Sciatic nerve (tissue), 2 donors: Measurements from ENCODE around the gene CYP4F22. TPM values are rescaled to one million over a fixed set of nuclear protein-coding genes. Genes with fewer than 3 reads are reported as not detected.
"Not testable (repeated sequence)": the region's sequence is repeated elsewhere in the genome, so short reads cannot be mapped to it uniquely, and the experiment has no call there.

Experiments used
- ATAC-seq: fragments of 200-7000 bp; cut with Tn5 transposase; one replicate; pipeline ENCODE4 v1.9.1; 2020; ENCODE audit warnings: mild to moderate bottlenecking, moderate library complexity
- DNase-seq: peaks from one replicate; pipeline ENCODE4 v3.0.0-alpha.2; 2020; ENCODE audit warnings: low spot score
- intact Hi-C: fragments of 100-400 bp; cut with DNase I; formaldehyde crosslinking; loops from one replicate; pipeline ENCODE4 v1.14.2; 2022
- total RNA-seq: library from RNA; stranded (reverse); fragmentation: NEBNext Ultra II Directional; extraction: Animal tissue kit (Norgen Biotek cat#: 25700); gene quantifications from one replicate; pipeline ENCODE4 v1.2.1, GENCODE V29; 2021
- donor health status: DM: no; HTN: no; CAD: no.
- donor health status: DM: no; HTN: no; CAD: no.

CYP4F22 gene
- total RNA-seq, 1 donor from 2014 or later: not detected

DNA sequence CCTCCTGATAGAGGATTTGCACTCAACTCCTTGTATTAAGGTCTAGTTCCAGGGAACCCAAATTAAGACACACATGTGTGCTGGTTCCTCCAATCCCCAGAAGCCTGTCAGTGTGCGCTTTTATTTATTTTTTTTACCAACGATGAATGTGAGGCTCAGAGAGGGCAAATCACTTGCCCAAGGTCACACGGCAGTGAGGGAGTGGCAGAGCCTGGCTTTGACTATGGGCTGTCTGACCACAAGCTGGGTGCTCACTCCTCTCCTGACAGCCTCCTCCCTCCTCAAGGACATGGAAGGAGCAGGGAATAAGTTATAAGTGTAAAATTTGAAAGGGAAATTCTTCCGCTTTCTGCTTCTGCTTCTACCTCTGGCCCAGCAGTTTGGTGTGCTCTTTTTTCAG is 48.9 kb downstream of the CYP4F22 start:
- intact Hi-C loops: loop anchor here (5.0 kb wide), 2 partner anchors 380 to 465 kb away; no protein-coding TSS in a partner anchor
- no peak for ATAC-seq
- DNase-seq: no peak

DNA sequence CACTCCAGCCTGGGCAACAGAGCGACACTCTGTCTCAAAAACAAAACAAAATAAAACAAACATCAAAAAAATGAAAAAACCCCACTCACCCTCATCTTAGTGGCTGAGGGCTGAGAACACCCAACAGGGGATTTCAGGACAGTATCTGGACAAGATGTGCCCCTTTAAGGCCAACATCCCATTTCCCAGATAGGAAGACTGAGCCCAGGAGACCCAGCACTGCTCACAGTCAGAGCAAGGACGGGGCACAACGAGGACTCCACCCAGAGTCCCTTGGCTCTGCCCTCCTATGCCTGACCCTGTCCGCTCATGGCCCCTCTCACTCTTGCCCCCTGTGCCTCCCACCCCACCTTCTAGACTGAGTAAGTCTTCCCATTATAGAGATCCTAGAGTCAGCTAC is 53.8 kb downstream of the CYP4F22 start:
- DNase-seq (no peak), ATAC-seq (no peak)
- intact Hi-C loops: no loop called here

DNA sequence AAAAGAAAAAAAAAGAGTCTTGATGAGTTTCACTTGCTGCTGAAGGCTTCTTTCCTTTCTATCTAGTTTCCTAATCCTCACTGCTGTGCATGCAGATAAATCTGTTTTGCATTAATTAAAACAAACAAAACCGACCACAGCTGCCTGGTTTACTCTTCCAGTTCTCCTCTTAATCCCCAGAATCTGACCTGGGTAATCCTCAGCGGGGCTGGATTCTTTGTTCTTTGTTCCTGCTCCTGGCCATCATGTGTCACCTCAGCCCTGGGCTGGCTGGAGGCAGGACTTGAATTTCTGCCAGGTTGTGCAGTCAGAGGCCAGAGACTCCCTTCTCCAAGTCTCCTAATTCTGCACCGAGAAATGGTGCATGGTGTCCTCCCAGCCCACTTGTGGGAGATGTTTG is 54.5 kb downstream of the CYP4F22 start:
- DNase-seq: no peak
- peak; percentile 64 for ATAC-seq
- intact Hi-C loops: no loop called here

DNA sequence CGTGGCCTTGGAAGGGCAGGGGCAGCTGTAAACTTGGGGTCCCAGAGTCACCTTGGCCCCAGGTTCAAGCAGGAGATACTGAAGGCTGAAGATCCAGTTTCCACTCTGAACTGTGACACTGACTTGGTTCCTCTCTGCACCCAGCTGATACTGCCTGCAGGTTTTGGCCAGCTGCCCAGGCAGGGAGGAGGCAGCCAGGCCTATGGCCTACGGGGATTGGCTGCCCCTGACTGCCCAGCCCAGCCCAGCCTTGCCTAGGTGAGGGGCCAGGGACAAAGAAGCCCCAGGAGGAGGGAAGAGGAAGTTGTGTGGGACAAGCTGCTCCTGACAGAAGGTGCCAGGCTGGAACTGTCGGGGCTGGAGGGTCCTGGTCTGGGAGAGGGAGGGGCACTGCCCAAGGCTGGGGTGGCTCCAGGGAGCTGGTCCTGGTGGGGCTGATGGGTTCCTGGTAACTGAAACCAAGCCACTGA is 55.0 kb downstream of the CYP4F22 start:
- intact Hi-C loops: no loop called here
- DNase-seq: no peak
- ATAC-seq: peak; percentile 44

DNA sequence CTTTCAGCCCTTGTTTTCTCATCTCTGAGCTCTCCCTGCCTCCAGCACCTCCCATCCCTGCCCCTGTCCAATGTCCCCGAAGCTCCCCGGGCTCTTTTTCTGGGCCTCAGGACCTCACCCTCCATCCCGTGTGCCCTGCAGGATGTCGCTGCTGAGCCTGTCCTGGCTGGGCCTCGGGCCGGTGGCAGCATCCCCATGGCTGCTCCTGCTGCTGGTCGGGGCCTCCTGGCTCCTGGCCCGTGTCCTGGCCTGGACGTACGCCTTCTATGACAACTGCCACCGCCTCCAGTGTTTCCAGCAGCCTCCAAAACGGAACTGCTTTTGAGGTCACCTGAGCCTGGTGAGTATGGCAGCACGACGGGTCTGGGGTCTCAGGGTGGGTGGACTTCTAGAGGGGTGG is 55.6 kb downstream of the CYP4F22 start:
- no peak for DNase-seq
- intact Hi-C loops: no loop called here
- no peak for ATAC-seq

DNA sequence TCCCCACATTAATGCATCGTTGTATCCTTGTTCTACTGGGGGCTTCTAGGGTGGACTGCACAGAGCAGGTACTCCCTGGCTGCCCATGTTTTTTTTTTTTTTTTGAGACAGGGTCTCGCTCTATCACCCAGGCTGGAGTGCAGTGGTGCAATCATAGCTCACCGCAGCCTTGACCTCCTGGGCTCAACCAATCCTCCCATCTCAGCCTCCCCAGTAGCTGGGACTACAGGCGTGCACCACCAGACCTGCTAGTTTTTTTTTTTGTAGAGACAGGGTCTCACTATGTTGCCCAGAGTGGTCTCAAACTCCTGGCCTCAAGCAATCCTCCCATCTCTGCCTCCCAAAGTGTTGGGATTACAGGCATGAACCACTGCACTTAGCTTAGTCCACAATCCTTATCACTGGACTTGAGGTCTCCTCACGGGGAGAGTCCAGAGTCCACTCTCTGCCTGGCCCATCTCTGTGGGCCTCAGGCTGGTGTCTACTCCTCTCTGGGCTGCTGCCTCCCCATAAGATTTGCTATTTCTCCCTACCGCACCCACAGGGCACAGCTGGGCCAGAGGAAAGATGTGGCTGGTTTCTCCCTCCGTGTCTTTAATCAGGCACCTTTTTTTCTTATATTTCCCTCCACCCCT is 56.3 kb downstream of the CYP4F22 start:
- DNase-seq (no peak), ATAC-seq (no peak)
- intact Hi-C loops: no loop called here

DNA sequence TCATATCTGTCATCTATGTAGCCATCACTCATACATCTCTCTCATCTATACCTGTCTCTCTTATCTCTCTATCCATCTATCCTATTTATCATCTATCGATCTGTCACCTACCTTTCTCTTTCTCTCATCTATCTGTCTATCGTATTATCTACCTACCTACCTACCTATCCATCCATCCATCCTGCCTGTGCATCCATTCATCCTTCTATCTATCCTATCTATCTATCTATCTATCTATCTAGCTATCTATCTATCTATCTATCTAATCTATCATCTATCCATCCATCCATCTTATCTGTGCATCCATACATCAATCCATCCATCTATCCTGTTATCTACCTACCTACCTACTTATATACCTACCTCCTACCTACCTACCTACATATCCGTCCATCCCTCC is 62.1 kb downstream of the CYP4F22 start:
- intact Hi-C loops: no loop called here
- no peak for ATAC-seq

DNA sequence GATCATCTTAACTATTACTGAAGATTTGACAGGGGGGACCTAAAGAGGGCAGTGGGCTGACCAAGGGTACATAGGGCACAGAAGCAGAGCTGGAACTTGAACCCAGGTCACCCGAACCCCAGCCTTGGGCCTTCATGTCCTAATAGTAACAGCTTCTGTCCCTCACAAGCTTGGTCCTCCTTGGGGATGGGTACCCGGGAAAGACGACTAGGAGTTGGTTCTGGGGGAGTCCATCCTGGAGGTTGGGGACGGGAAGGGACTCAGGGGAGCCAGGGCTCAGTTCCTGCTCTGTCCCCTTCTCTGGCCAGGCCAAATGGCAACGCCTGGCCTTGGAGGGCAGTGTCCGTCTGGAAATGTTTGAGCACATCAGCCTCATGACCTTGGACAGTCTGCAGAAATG is 67.1 kb downstream of the CYP4F22 start:
- DNase-seq (peak; percentile 15), ATAC-seq (no peak)
- intact Hi-C loops: no loop called here

More for the DNA sequence above, 62.1 kb downstream of the CYP4F22 start:
- no peak for DNase-seq

DNA sequence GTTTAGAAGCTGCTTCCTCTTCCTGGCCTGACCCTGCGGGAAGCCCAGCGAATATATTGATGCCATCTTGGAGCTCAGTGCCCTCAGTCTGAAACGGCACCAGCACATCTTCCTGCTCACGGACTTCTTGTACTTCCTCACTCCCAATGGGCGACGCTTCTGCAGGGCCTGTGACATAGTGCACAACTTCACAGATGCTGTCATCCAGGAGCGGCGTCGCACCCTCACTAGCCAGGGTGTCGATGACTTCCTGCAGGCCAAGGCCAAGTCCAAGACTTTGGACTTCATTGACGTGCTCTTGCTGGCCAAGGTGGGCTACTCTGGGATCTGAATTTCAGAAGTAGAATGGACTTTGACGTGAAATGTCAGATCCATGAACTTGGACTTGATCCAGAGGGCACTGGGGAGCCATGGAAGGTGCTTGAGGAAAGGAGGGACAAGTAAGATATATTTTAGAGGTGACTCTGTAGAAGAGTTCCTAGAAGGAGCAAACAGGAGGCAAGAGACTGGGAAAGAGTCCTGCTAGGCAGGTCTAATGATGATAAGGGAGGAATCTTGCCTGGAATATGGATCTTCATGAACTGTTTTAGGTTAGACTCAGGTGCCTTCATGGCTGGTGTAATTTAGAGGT is 68.3 kb downstream of the CYP4F22 start:
- intact Hi-C loops: no loop called here
- DNase-seq: peak; percentile 43
- ATAC-seq: no peak

DNA sequence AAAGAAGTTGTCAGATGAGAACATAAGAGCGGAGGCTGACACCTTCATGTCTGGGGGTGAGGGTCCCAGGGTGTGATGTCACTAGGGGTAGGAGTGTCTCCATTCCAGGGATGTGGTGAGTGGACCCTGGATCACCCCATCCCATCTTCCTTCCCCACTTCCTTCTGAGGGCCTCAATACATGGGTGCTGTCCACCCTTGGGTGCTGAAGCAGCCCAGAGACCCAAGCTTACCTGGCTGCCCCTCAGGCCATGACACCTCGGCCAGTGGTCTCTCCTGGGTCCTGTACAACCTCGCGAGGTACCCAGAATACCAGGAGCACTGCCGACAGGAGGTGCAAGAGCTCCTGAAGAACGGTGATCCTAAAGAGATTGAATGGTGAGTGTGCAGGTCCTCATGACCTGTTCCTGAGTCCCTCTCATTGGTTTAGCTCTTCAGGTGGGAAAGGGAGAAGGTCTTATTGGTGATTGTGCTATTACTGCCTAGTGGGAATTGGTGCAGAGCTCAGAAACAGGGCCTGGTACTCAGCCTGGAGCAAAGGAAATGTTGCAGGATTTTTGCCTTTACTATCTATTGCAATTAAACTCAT is 69.0 kb downstream of the CYP4F22 start:
- intact Hi-C loops: no loop called here
- ATAC-seq (no peak), DNase-seq (peak; percentile 8)

DNA sequence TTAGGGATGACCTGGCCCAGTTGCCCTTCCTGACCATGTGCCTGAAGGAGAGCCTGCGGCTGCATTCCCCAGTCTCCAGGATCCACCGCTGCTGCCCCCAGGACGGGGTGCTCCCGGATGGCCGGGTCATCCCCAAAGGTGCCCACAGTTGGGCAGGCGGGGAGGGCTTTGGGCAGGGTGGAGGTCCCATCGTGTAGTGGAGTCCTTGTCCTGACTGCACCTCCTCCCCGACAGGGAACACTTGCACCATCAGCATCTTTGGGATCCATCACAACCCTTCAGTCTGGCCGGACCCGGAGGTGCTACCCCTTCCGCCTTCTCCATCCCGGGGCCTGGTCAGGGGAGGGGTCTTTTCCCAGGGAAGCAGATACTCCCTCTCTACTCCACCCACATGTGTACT is 75.0 kb downstream of the CYP4F22 start:
- no peak for DNase-seq
- ATAC-seq: no peak
- intact Hi-C loops: no loop called here

DNA sequence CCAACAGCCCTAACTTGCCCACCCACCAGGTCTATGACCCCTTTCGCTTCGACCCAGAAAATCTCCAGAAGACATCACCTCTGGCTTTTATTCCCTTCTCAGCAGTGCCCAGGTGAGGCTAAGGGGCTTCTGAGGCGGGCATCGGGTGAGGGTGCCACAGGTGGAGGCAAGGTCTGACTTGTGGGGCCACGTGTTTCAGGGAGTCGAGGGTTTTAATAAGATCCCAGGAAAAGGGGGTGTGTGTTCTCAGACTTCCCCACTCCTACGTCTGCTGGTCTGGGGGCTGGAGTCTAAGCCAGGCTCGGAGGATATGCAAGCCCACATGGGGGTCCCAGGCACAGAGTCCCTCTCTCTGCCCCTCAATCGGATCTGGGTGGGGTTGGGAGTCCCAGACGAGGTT is 75.8 kb downstream of the CYP4F22 start:
- DNase-seq (no peak), ATAC-seq (no peak)
- intact Hi-C loops: no loop called here

DNA sequence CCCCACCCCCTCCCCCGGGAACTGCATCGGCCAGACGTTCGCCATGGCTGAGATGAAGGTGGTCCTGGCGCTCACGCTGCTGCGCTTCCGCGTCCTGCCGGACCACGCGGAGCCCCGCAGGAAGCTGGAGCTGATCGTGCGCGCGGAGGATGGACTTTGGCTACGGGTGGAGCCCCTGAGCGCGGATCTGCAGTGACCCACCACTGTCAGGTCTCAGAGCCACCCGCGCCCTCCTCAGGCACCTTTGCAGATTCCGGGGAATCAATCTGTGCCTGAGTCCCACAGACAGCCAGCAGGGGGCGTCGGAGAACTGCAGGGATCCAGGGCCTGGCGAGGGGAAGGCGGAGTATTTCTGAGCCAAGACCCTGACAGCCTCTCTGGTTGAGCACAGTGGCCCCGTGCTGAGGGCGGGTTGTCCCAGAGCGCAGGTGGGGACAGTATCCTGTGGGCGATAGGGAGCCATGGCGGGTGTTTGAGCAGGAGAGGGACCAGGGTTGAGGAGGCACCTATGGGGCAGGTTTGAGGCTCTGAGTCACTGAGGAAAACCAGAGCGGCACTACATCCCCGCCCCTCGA is 76.3 kb downstream of the CYP4F22 start:
- ATAC-seq (peak; percentile 71), DNase-seq (peak; percentile 88)
- intact Hi-C loops: no loop called here

DNA sequence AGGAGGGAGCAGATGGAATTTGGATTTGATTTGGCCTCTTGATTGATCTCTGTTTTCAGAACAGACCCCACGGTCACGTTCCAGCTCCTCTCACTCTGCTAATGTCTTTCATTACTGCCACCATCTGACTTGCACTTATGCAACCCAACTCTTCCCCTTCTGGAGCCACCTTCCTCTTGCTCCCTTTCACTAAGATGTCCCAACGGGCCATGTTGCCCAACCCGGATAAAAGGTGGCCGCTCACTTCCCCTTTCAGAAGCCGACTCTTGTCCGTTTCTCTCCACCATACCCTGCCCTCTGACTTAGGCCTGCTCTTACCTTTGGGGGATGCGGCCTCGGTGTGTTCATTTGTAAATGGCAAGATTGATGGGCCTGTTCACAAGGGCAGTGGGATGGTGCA is 79.3 kb downstream of the CYP4F22 start:
- DNase-seq (peak; percentile 58), ATAC-seq (no peak)
- intact Hi-C loops: no loop called here

DNA sequence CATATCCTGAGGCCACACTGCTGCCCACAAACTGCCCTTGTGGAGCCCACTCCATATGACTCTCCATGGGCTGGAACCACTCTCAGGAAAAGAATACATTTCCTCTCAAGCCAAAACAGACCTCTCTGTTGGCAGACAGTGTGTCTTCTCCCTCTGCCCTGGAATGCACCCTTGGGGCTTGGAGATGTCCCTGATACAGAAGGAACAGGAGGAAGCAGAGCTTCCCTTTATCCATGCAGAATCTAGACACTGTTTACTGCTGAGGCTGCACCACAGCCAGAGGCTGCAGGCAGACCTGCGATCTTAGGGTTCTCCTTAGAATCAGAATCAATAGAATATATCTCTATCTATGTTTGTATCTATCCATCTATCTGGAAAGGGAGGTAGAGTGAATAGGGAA is 79.9 kb downstream of the CYP4F22 start:
- intact Hi-C loops: no loop called here
- DNase-seq: no peak
- ATAC-seq: no peak

DNA sequence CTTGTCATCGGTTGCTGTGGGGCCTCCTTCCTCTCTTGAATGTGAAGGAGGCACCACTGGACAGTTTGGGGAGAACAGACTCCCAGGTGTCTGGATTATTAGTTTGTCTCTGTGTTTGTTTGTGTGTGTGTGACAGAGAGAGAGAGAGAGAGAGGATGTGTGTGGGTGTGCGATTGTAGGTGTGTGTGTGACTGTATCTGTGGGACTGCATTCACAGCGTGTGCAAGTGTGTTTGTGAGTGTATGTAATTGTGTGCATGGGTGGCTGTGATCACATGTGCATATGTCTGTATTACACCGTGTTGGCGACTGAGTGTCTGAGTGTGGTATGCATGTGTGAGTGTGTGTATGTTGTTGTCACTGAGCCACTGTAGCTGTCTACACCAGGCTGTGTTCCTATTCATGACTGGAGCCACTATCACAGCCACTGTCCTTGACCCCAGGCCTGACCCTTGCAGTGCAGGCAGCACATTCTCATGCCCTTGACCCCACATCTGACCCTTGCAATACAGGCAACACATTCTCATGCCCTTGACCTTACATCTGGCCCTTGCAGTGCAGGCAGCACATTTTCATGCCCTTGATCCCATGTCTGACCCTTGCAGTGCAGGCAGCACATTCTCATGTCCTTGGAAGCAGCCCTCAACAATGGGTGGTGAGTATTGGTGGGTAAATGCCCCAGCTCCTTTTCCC is 81.6 kb downstream of the CYP4F22 start:
- ATAC-seq (no peak), DNase-seq (no peak)
- intact Hi-C loops: no loop called here

DNA sequence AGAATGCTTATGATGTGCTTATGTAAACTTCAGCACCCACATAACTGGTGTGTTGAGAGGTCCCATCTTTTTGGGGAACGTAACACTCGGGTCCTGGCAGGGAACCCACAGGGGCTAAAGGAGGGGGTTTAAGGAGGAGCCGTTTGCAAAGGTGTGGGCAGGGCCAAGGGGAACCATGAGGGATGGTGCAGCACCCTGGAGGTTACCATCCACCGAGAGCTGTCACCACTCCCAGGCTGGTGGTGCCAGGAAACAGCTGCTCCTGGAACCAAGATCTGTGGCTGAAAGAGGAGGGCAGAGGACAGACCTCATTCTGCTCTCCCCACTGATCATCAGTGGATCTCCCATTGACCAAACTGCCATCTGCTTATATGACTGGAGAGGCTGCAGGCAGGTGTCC is 83.5 kb downstream of the CYP4F22 start:
- DNase-seq: no peak
- ATAC-seq: no peak
- intact Hi-C loops: no loop called here

DNA sequence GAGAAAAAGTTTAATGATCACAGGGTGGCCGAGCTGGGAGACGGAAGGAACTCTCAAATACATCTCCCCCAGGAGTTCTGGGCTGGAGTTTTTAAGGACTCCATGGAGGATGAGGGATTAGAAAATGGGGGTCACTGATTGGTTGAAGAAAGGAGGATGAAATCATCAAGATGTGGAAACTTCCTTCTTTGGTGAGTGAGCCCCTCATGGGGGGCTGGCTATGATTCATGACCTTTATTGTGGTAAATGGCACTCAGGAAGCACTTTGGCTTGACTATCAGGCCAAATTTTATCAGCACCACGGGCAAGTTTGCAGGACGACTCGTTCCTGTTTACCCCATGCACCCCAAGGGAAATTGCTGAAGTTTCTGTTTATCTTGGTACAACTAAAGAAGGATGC is 84.2 kb downstream of the CYP4F22 start:
- DNase-seq, intact Hi-C loops, ATAC-seq: not testable (repeated sequence)

DNA sequence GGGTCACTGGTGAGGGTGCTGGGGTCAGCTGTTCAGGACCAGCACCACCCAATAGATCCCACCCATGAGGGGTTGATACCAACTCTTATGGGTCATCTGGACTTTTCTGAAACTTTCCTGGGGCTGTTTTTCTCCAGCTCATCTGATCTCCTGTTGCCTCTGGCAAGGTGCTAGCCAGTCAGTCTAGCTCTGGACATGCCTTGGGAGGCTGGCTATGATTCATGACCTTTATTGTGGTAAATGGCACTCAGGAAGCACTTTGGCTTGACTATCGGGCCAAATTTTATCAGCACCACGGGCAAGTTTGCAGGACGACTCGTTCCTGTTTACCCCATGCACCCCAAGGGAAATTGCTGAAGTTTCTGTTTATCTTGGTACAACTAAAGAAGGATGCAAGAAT is 85.4 kb downstream of the CYP4F22 start:
- ATAC-seq, DNase-seq, intact Hi-C loops: not testable (repeated sequence)

DNA sequence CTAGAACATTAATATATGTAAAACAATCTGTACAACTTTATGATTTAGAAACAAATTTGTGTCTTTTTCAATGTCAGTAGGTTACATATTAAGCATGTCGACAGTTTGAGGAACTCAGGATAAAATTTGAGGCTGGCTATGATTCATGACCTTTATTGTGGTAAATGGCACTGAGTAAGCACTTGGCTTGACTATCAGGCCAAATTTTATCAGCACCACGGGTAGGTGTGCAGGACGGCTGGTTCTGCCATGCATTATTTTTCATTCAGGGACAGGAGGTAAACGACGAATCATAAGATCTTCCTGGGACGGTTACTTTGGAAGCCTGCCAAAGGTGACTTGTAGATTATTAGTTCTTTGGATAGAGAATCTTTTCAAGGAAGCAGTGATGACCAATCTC is 86.7 kb downstream of the CYP4F22 start:
- no peak for DNase-seq
- ATAC-seq: no peak
- intact Hi-C loops: no loop called here
